ENCODE data around the gene RNF26. TPM values are rescaled to one million over a fixed set of nuclear protein-coding genes. Genes with fewer than 3 reads are reported as not detected.
A peak's percentile ranks its signal among the peaks of the same experiment; 100 is the strongest.

The RNF26 gene
- total and polyA plus RNA-seq, 4 donors: 6.3 to 19.1 (median 11.1) TPM

GRCh38 chr11:119367661-119368120 is 33.4 kb downstream of the RNF26 start:
- 55% methylated on average over 9 of the region's 9 CpGs for WGBS
- H3K27me3 ChIP-seq (ENCODE audit: control insufficient read depth in 4 of 4, insufficient read depth in 4 of 4, low read length in 3 of 4): no peaks in the 10 kb centered on the region
- peak overlapping the region in 1 of 3 donors; percentile 32 for H3K4me3 ChIP-seq (ENCODE audit: low read depth in 1 of 3, low read length in 3 of 3)
- no peak for TF ChIP-seq MAX (IDR thresholded peaks at IDR 0.05)
- no peak for TF ChIP-seq REST (IDR thresholded peaks at IDR 0.05)
- no peak for TF ChIP-seq CTCF (IDR thresholded peaks at IDR 0.05; ENCODE audit: low read depth, low read length, missing input control)
- no peak for TF ChIP-seq GABPA (IDR thresholded peaks at IDR 0.05 in 1 of 2, conservative IDR thresholded peaks at IDR 0.05 in 1 of 2)
- no peak for TF ChIP-seq JUND (IDR thresholded peaks at IDR 0.05)
- TF ChIP-seq YY1 (IDR thresholded peaks at IDR 0.05): no peak
- no peak for TF ChIP-seq SP1 (IDR thresholded peaks at IDR 0.05)
- no peak for TF ChIP-seq ATF3 (IDR thresholded peaks at IDR 0.05)
- no peak for TF ChIP-seq RXRA (IDR thresholded peaks at IDR 0.05)
- TF ChIP-seq TAF1 (conservative IDR thresholded peaks at IDR 0.05): no peak
- no peak for TF ChIP-seq RAD21 (IDR thresholded peaks at IDR 0.05)
- no peak for TF ChIP-seq FOXA2 (IDR thresholded peaks at IDR 0.05)
- no peak for TF ChIP-seq FOXA1 (IDR thresholded peaks at IDR 0.05)
- no peak for TF ChIP-seq HNF4G (IDR thresholded peaks at IDR 0.05)
- no peak for TF ChIP-seq NR2F2 (IDR thresholded peaks at IDR 0.05)
- no peak for TF ChIP-seq EGR1 (IDR thresholded peaks at IDR 0.05; ENCODE audit: low read depth in 2 of 2)
- H3K4me1 ChIP-seq (ENCODE audit: control insufficient read depth in 4 of 4, insufficient read depth in 4 of 4, low read length in 3 of 4): peaks cover 20 to 89% (median 68%) of the 10 kb centered on the region in 4 donors
- DNase-seq (ENCODE audit: low spot score): no peak
- H3K9me3 ChIP-seq (ENCODE audit: control insufficient read depth in 4 of 4, low read length in 3 of 4): no peaks in the 10 kb centered on the region
- peak overlapping the region in 1 of 2 donors; percentile 23 for H3K9ac ChIP-seq (ENCODE audit: low read depth in 1 of 2, low read length in 2 of 2)
- H3K36me3 ChIP-seq (ENCODE audit: control insufficient read depth in 4 of 4, insufficient read depth in 3 of 4, low read depth in 1 of 4, low read length in 3 of 4): no peaks in the 10 kb centered on the region
- peak overlapping the region; percentile 96 to 97 for H3K27ac ChIP-seq (ENCODE audit: low read depth in 1 of 2, low read length in 2 of 2)

GRCh38 chr11:119368121-119369034 is 34.1 kb downstream of the RNF26 start:
- peak overlapping the region; percentile 32 to 52 (median 42) for H3K4me3 ChIP-seq (ENCODE audit: low read depth in 1 of 3, low read length in 3 of 3)
- peak overlapping the region; percentile 43 to 84 for H3K9ac ChIP-seq (ENCODE audit: low read depth in 1 of 2, low read length in 2 of 2)
- 27% methylated on average over 17 of the region's 17 CpGs for WGBS
- no peaks in the 10 kb centered on the region for H3K27me3 ChIP-seq (ENCODE audit: control insufficient read depth in 4 of 4, insufficient read depth in 4 of 4, low read length in 3 of 4)
- no peaks in the 10 kb centered on the region for H3K36me3 ChIP-seq (ENCODE audit: control insufficient read depth in 4 of 4, insufficient read depth in 3 of 4, low read depth in 1 of 4, low read length in 3 of 4)
- H3K9me3 ChIP-seq (ENCODE audit: control insufficient read depth in 4 of 4, low read length in 3 of 4): no peaks in the 10 kb centered on the region
- DNase-seq (ENCODE audit: low spot score): peak; percentile 56
- peak overlapping the region; percentile 96 to 97 for H3K27ac ChIP-seq (ENCODE audit: low read depth in 1 of 2, low read length in 2 of 2)
- peaks cover 19 to 87% (median 67%) of the 10 kb centered on the region in 4 donors for H3K4me1 ChIP-seq (ENCODE audit: control insufficient read depth in 4 of 4, insufficient read depth in 4 of 4, low read length in 3 of 4)
- TF ChIP-seq JUND (IDR thresholded peaks at IDR 0.05) (peak; percentile 88 to 93), CTCF (IDR thresholded peaks at IDR 0.05; ENCODE audit: low read depth, low read length, missing input control) (no peak), HNF4A (conservative IDR thresholded peaks at IDR 0.05) (peak; percentile 99), MAX (IDR thresholded peaks at IDR 0.05) (peak; percentile 78), FOXA1 (IDR thresholded peaks at IDR 0.05) (peak; percentile 29), GABPA (IDR thresholded peaks at IDR 0.05 in 1 of 2, conservative IDR thresholded peaks at IDR 0.05 in 1 of 2) (peak in 1 of 2 donors; percentile 61), YY1 (IDR thresholded peaks at IDR 0.05) (peak; percentile 61), HNF4G (IDR thresholded peaks at IDR 0.05) (peak; percentile 98), RXRA (IDR thresholded peaks at IDR 0.05) (peak; percentile 95 to 96), TAF1 (conservative IDR thresholded peaks at IDR 0.05) (peak; percentile 47), RAD21 (IDR thresholded peaks at IDR 0.05) (no peak), SP1 (IDR thresholded peaks at IDR 0.05) (peak; percentile 94), NR2F2 (IDR thresholded peaks at IDR 0.05) (peak; percentile 87), EGR1 (IDR thresholded peaks at IDR 0.05; ENCODE audit: low read depth in 2 of 2) (peak in 1 of 2 donors; percentile 31)

Measured in liver (tissue), 9 donors.